DOHH2 (cell line): Measurements from ENCODE around the gene ATIC.

Experiments used
- EZH2phosphoT487 ChIP-seq: fragments of 200-600 bp; sonication (generic); IDR thresholded peaks from 2 replicates; pipeline ENCODE4 v1.6.1; 2017; ENCODE audit warnings: borderline replicate concordance, mild to moderate bottlenecking, antibody characterized with exemption, low read length, moderate library complexity, mixed read lengths
- TF ChIP-seq, protein P1 (sequence below): fragments of 200-600 bp; sonication (generic); IDR thresholded peaks from one replicate; pipeline ENCODE4 v1.5.1; 2014; ENCODE audit warnings: antibody characterized with exemption, mild to moderate bottlenecking, low read depth, low read length; ENCODE audit not compliant: poor library complexity, severe bottlenecking

DNA sequence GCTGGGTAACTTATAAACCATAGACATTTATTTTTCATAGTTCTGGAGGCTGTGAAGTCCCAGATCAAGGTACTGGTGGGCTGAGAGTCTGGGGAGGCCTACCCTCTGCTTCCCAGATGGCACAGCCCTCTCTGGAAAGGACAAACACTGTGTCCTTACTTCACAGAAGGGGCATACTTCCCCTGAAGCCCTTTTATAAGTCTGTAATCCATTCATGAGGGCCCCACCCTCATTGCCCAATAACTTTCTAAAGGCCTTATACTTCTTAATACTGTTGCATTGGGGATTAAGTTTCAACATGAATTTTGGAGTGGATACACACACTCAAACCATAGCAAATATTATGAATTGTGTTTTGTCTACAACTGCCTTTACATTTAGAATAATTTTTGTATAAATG, 36.0 kb downstream of the ATIC start:
- TF ChIP-seq, protein P1, sequence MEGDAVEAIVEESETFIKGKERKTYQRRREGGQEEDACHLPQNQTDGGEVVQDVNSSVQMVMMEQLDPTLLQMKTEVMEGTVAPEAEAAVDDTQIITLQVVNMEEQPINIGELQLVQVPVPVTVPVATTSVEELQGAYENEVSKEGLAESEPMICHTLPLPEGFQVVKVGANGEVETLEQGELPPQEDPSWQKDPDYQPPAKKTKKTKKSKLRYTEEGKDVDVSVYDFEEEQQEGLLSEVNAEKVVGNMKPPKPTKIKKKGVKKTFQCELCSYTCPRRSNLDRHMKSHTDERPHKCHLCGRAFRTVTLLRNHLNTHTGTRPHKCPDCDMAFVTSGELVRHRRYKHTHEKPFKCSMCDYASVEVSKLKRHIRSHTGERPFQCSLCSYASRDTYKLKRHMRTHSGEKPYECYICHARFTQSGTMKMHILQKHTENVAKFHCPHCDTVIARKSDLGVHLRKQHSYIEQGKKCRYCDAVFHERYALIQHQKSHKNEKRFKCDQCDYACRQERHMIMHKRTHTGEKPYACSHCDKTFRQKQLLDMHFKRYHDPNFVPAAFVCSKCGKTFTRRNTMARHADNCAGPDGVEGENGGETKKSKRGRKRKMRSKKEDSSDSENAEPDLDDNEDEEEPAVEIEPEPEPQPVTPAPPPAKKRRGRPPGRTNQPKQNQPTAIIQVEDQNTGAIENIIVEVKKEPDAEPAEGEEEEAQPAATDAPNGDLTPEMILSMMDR, result no peak
- TF ChIP-seq EZH2phosphoT487, result no peak
